ENCODE data around the gene MAGI2. TPM values are rescaled to one million over a fixed set of nuclear protein-coding genes. Genes with fewer than 3 reads are reported as not detected.

The MAGI2 gene
- total RNA-seq, 1 experiment from 2014 or later: 0.52 TPM

DNA sequence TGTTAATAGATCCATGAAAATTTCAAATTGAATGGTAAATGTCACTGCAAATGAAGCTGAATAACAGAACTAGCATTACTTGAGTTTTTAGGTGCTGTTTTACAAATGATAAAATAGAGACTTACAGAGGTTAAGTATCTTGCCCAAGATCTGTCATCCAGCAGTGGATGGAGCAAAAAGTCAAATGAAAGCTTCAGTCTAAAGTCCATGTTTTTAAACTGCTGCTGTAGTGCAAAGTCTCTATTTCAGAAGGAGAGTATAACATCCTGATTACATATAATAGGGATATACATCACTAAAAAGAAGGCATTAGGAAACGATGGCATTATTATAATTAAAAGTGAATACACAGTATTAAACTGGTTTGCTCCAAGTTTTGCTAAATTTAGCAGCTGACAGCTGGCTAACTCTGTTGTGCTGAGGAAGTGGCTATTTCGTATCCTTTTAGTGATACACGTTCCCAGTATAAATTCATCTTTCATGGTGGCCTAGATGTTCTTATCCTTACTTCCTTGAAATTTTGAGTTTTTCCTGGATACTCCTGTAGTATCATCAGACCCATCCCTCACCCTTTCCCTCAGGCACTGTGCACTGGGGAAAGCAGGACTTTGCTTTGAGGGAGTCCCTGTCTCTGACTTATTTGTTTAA lies 603.2 kb downstream of the MAGI2 start:
- BruUV-seq (replicated peaks): no TSS peak
- no peaks in the 10 kb centered on the region for H3K27me3 Mint-ChIP-seq (ENCODE audit: unreplicated experiment)

DNA sequence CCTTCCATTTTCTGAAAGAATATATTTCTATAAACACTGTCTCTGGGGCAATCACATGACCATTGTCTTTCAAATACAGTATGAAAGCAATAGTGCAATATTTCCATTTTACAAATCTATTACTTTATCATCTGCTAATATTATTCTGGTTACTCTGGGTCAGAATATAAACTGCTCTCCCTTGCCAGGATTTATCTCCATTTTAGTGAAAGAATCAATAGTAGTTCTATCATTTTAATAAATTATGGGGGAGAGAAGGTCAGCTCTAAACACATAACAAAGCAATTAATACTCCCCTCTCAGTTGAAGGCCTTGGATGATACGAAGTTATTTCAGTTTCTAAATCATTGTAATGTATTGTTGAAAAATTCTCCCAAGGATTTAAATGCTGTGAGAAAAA lies 608.3 kb downstream of the MAGI2 start:
- Mint-ChIP-seq H3K9me3 (ENCODE audit: low read depth, unreplicated experiment) (no peaks in the 10 kb centered on the region), H3K27me3 (ENCODE audit: unreplicated experiment) (no peaks in the 10 kb centered on the region), H3K4me3 (ENCODE audit: low read depth, unreplicated experiment) (no peak overlapping the region), H3K4me1 (ENCODE audit: low read depth, unreplicated experiment) (no peaks in the 10 kb centered on the region), H3K27ac (ENCODE audit: unreplicated experiment) (no peak overlapping the region), H3K36me3 (ENCODE audit: insufficient read depth, unreplicated experiment) (no peaks in the 10 kb centered on the region)
- TF ChIP-seq, protein P1, sequence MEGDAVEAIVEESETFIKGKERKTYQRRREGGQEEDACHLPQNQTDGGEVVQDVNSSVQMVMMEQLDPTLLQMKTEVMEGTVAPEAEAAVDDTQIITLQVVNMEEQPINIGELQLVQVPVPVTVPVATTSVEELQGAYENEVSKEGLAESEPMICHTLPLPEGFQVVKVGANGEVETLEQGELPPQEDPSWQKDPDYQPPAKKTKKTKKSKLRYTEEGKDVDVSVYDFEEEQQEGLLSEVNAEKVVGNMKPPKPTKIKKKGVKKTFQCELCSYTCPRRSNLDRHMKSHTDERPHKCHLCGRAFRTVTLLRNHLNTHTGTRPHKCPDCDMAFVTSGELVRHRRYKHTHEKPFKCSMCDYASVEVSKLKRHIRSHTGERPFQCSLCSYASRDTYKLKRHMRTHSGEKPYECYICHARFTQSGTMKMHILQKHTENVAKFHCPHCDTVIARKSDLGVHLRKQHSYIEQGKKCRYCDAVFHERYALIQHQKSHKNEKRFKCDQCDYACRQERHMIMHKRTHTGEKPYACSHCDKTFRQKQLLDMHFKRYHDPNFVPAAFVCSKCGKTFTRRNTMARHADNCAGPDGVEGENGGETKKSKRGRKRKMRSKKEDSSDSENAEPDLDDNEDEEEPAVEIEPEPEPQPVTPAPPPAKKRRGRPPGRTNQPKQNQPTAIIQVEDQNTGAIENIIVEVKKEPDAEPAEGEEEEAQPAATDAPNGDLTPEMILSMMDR (IDR thresholded peaks at IDR 0.05; ENCODE audit: unreplicated experiment): no peak
- BruUV-seq (replicated peaks): no TSS peak
- no peak for DNase-seq
- intact Hi-C loops (cut with micrococcal nuclease; ENCODE audit: unreplicated experiment): no loop called here
- CTCF ChIA-PET: no interaction called here

More for the DNA sequence above, 603.2 kb downstream of the MAGI2 start:
- Mint-ChIP-seq H3K4me1 (ENCODE audit: low read depth, unreplicated experiment) (no peaks in the 10 kb centered on the region), H3K9me3 (ENCODE audit: low read depth, unreplicated experiment) (no peaks in the 10 kb centered on the region), H3K27ac (ENCODE audit: unreplicated experiment) (no peak overlapping the region), H3K4me3 (ENCODE audit: low read depth, unreplicated experiment) (no peak overlapping the region), H3K36me3 (ENCODE audit: insufficient read depth, unreplicated experiment) (no peaks in the 10 kb centered on the region)
- TF ChIP-seq, protein P1 (IDR thresholded peaks at IDR 0.05; ENCODE audit: unreplicated experiment): no peak
- CTCF ChIA-PET: no interaction called here
- intact Hi-C loops (cut with micrococcal nuclease; ENCODE audit: unreplicated experiment): no loop called here
- DNase-seq: no peak

DNA sequence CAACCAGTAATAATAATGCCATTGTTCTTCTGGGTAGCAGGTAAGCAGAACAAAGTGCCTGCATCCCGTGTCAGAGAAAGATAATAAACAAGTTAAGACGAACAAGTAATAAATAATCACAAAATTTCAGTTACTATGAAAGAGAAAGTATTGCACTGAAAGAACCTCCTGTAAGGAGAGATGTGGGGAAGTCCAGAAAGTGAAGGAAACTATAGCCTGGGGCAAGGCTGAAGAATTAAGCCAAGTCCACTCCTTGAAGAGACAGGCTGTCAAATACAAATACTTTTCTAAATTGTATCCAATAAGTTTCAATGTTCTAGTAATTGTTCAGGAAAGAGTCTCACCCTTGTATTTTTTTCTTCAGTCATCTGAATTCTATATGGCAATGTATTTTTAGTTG lies 611.4 kb downstream of the MAGI2 start:
- BruUV-seq (replicated peaks): no TSS peak
- CTCF ChIA-PET: no interaction called here
- no peak for DNase-seq
- Mint-ChIP-seq H3K4me3 (ENCODE audit: low read depth, unreplicated experiment) (no peak overlapping the region), H3K4me1 (ENCODE audit: low read depth, unreplicated experiment) (no peaks in the 10 kb centered on the region), H3K36me3 (ENCODE audit: insufficient read depth, unreplicated experiment) (no peaks in the 10 kb centered on the region), H3K9me3 (ENCODE audit: low read depth, unreplicated experiment) (no peaks in the 10 kb centered on the region), H3K27ac (ENCODE audit: unreplicated experiment) (no peak overlapping the region), H3K27me3 (ENCODE audit: unreplicated experiment) (no peaks in the 10 kb centered on the region)
- TF ChIP-seq, protein P1 (IDR thresholded peaks at IDR 0.05; ENCODE audit: unreplicated experiment): no peak
- intact Hi-C loops (cut with micrococcal nuclease; ENCODE audit: unreplicated experiment): no loop called here

DNA sequence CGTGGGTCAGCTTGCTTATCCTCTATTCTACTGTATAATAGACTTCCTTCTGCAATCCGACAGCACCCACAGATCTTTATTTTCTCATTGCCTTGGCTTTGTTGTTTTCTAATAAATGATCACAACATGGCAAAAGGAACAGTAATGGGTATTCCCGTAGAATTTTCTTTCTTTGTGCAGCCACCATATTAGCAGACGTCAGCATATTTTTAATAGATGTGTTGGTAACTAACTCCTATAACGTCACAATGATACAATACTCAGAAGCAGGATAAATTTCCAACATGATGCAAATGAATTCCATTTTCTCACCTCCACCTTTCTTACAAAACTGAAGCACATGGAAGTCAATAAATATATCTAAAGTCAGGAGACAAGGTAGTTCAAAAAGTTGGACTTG lies 617.6 kb downstream of the MAGI2 start:
- Mint-ChIP-seq H3K27ac (ENCODE audit: unreplicated experiment) (no peak overlapping the region), H3K9me3 (ENCODE audit: low read depth, unreplicated experiment) (no peaks in the 10 kb centered on the region), H3K4me1 (ENCODE audit: low read depth, unreplicated experiment) (peaks cover 8% of the 10 kb centered on the region), H3K36me3 (ENCODE audit: insufficient read depth, unreplicated experiment) (no peaks in the 10 kb centered on the region), H3K27me3 (ENCODE audit: unreplicated experiment) (no peaks in the 10 kb centered on the region), H3K4me3 (ENCODE audit: low read depth, unreplicated experiment) (no peak overlapping the region)
- intact Hi-C loops (cut with micrococcal nuclease; ENCODE audit: unreplicated experiment): no loop called here
- TF ChIP-seq, protein P1 (IDR thresholded peaks at IDR 0.05; ENCODE audit: unreplicated experiment): no peak
- CTCF ChIA-PET: interaction anchor here (0.8 kb wide), 1 partner anchor 18 kb away, joined by 3 read pairs; no protein-coding TSS in a partner anchor
- no TSS peak for BruUV-seq (replicated peaks)
- no peak for DNase-seq
